Measurements from ENCODE around the gene SH3PXD2B.

SH3PXD2B gene

DNA sequence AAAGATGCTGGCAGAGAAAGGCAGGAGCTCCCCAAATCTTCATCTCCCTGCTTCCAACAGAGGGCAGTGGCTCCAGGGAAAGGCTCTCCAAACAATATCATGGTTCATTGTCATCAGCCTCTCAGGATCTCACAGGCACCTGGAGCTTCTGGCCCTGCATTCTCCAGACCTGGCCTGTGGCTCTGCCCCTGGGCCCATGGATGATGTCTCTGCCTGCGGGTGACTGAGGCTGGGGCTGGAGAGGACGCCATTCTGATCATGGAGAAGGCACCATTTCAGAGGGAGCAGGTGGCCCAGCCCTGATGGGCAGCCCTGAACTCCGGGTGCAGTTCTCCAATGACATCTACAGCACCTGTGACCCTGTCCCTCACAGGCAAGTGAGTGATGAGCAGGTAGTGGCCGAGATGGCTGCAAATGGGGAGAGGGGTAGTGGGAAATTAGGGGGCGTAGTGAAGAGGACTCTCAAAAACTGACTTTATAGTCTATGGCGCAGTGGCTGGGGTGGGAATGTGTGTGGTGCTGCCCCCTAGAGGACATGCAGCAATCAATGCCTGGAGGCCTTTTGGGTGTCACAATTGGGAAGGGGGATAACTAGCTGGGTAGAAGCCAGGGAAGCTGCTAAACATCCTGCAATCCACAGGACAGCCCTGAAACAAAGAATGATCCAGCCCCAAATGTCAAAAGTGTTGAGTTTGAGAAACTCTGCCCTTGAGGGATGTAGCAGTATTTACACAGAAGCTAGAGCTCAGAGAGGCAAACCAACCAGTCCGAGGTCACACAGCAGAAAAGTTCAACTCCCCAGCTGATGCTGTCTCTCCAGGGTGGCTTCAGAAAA is 3.2 kb downstream of the SH3PXD2B start:
- peaks cover 59% of the 10 kb centered on the region for H3K79me2 ChIP-seq (ENCODE audit: control insufficient read depth, insufficient read depth, low read length)
- no peaks in the 10 kb centered on the region for H3K36me3 ChIP-seq (ENCODE audit: control insufficient read depth, insufficient read depth, low read length)
- peaks cover 39% of the 10 kb centered on the region for H3K79me1 ChIP-seq (ENCODE audit: low read length)
- WGBS (ENCODE audit: extremely low coverage, insufficient coverage, low lambda C conversion rate): no CpG with 5 or more reads among the region's 7 CpGs
- no peak overlapping the region for H2BK120ac ChIP-seq (ENCODE audit: low read depth, low read length)
- no peak overlapping the region for H4K5ac ChIP-seq (ENCODE audit: low read length)
- no peak overlapping the region for H3K56ac ChIP-seq (ENCODE audit: low read length)
- no peak overlapping the region for H3K4ac ChIP-seq (ENCODE audit: low read depth, low read length)
- H4K8ac ChIP-seq (ENCODE audit: low read depth, low read length): no peak overlapping the region
- no peak overlapping the region for H2BK5ac ChIP-seq (ENCODE audit: low read length)
- peak; percentile 75 for DNase-seq
- H3K9ac ChIP-seq (ENCODE audit: low read length): no peak overlapping the region
- no peak overlapping the region for H2AK5ac ChIP-seq (ENCODE audit: low read length)
- H3K23ac ChIP-seq (ENCODE audit: low read length): no peak overlapping the region
- H3K18ac ChIP-seq (ENCODE audit: low read length): no peak overlapping the region
- no peak overlapping the region for H3K4me2 ChIP-seq (ENCODE audit: low read length)
- no peaks in the 10 kb centered on the region for H3K27me3 ChIP-seq (ENCODE audit: insufficient read depth, low read length, poor library complexity)
- peaks cover 7% of the 10 kb centered on the region for H3K4me1 ChIP-seq (ENCODE audit: control insufficient read depth, low read depth, low read length)
- H3K4me3 ChIP-seq (ENCODE audit: low read length): no peak overlapping the region
- H3K27ac ChIP-seq (ENCODE audit: low read depth, low read length): no peak overlapping the region
- H2BK15ac ChIP-seq (replicated peaks; ENCODE audit: low read depth): no peak overlapping the region

DNA sequence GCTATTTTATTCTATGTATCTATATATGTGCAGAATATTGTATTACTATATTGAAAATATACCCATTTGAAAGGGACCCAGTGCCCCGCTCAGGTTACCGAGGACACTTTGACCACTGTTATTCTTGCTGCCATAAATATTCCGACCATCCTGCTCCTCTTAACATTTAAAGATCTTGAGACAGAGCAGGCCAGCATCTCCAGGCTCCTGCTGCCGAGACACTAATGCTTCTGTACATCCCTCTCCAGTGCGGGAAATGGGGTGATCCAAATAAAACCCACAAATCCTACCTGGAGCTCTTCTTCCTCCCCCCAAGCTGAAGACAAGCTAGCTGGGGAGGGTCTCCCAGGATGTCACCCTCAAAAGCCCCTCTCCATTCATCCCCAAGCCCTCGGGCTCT is 3.9 kb downstream of the SH3PXD2B start:
- no peak overlapping the region for H2AK5ac ChIP-seq (ENCODE audit: low read length)
- no peak overlapping the region for H3K56ac ChIP-seq (ENCODE audit: low read length)
- H2BK5ac ChIP-seq (ENCODE audit: low read length): no peak overlapping the region
- H3K18ac ChIP-seq (ENCODE audit: low read length): no peak overlapping the region
- H2BK15ac ChIP-seq (replicated peaks; ENCODE audit: low read depth): no peak overlapping the region
- no peak overlapping the region for H4K5ac ChIP-seq (ENCODE audit: low read length)
- H3K9ac ChIP-seq (ENCODE audit: low read length): no peak overlapping the region
- H2BK120ac ChIP-seq (ENCODE audit: low read depth, low read length): no peak overlapping the region
- H3K79me2 ChIP-seq (ENCODE audit: control insufficient read depth, insufficient read depth, low read length): peaks cover 65% of the 10 kb centered on the region
- no peak overlapping the region for H3K4me2 ChIP-seq (ENCODE audit: low read length)
- no peak overlapping the region for H3K4ac ChIP-seq (ENCODE audit: low read depth, low read length)
- peaks cover 45% of the 10 kb centered on the region for H3K79me1 ChIP-seq (ENCODE audit: low read length)
- no peak for DNase-seq
- no peak overlapping the region for H3K23ac ChIP-seq (ENCODE audit: low read length)
- H3K4me3 ChIP-seq (ENCODE audit: low read length): no peak overlapping the region
- no peak overlapping the region for H3K27ac ChIP-seq (ENCODE audit: low read depth, low read length)
- no peak overlapping the region for H4K8ac ChIP-seq (ENCODE audit: low read depth, low read length)
- H3K27me3 ChIP-seq (ENCODE audit: insufficient read depth, low read length, poor library complexity): no peaks in the 10 kb centered on the region
- H3K4me1 ChIP-seq (ENCODE audit: control insufficient read depth, low read depth, low read length): peaks cover 6% of the 10 kb centered on the region
- H3K36me3 ChIP-seq (ENCODE audit: control insufficient read depth, insufficient read depth, low read length): no peaks in the 10 kb centered on the region
- WGBS (ENCODE audit: extremely low coverage, insufficient coverage, low lambda C conversion rate): no CpG with 5 or more reads among the region's 6 CpGs

DNA sequence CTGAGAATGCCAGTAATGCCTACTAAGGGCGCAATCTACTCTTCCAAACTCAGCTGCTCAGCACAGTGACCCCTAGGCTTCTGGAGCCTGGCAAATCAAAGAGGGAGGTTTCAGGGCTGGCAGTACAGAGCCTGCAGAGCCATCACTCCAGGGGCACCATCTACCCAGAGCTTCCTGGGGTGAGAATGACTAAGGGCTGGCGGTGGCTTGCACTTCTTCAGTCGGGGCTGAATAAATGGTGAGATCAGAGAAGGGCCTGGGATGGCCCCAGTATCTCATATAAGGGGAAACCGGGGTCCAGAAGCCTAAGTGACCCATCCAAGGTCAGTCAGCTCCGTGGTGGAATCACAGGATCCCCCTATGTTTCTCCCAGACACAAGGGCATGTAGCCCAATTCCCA is 5.3 kb downstream of the SH3PXD2B start:
- no peaks in the 10 kb centered on the region for H3K36me3 ChIP-seq (ENCODE audit: control insufficient read depth, insufficient read depth, low read length)

DNA sequence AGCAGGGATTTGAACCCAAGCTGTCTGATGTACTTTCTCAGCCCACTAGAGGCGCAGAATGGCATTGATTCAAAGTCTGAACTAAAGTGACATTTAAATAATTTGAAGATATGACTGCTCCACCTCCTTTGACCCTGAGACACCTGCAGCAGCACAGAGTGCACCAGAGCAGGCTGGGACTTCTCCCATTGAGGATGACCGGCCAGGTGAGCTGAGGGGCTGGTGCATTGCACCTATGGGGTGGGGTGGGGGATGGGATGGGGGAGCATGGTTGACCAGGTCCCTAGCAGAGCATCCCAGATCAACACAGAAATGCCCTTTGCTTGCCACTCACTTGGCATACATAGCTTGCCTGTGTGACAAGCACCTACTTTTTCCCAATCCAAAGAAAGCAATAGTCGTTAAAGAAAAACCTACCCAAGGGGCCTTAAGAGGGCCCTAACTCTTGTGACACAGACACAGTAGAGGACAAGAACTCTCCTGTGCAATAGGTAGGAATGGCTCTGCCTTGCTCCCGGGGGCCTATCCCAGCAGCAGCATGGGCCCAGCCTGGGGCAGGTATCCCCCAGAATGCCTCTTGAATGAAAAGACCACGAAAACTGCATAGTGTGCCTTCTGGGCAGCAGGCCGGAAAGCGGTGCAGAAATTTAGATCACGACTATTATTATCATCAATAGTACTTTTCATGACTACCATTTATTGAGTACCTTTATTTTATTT is 6.5 kb downstream of the SH3PXD2B start:
- H2BK15ac ChIP-seq (replicated peaks; ENCODE audit: low read depth): no peak overlapping the region
- no peak for DNase-seq
- no peak overlapping the region for H2BK120ac ChIP-seq (ENCODE audit: low read depth, low read length)
- no peaks in the 10 kb centered on the region for H3K4me1 ChIP-seq (ENCODE audit: control insufficient read depth, low read depth, low read length)
- H4K5ac ChIP-seq (ENCODE audit: low read length): no peak overlapping the region
- H3K79me2 ChIP-seq (ENCODE audit: control insufficient read depth, insufficient read depth, low read length): peaks cover 69% of the 10 kb centered on the region
- no peak overlapping the region for H3K27ac ChIP-seq (ENCODE audit: low read depth, low read length)
- no peak overlapping the region for H2AK5ac ChIP-seq (ENCODE audit: low read length)
- WGBS (ENCODE audit: extremely low coverage, insufficient coverage, low lambda C conversion rate): no CpG with 5 or more reads among the region's 8 CpGs
- H3K56ac ChIP-seq (ENCODE audit: low read length): no peak overlapping the region
- H2BK5ac ChIP-seq (ENCODE audit: low read length): no peak overlapping the region
- no peaks in the 10 kb centered on the region for H3K27me3 ChIP-seq (ENCODE audit: insufficient read depth, low read length, poor library complexity)
- H3K4me3 ChIP-seq (ENCODE audit: low read length): no peak overlapping the region
- no peak overlapping the region for H3K23ac ChIP-seq (ENCODE audit: low read length)
- H3K18ac ChIP-seq (ENCODE audit: low read length): no peak overlapping the region
- H3K9ac ChIP-seq (ENCODE audit: low read length): no peak overlapping the region
- peaks cover 54% of the 10 kb centered on the region for H3K79me1 ChIP-seq (ENCODE audit: low read length)
- no peak overlapping the region for H3K4ac ChIP-seq (ENCODE audit: low read depth, low read length)
- no peak overlapping the region for H3K4me2 ChIP-seq (ENCODE audit: low read length)
- no peak overlapping the region for H4K8ac ChIP-seq (ENCODE audit: low read depth, low read length)
- H3K36me3 ChIP-seq (ENCODE audit: control insufficient read depth, insufficient read depth, low read length): no peaks in the 10 kb centered on the region

More for the DNA sequence above, 5.3 kb downstream of the SH3PXD2B start:
- H2BK15ac ChIP-seq (replicated peaks; ENCODE audit: low read depth): no peak overlapping the region
- no peaks in the 10 kb centered on the region for H3K4me1 ChIP-seq (ENCODE audit: control insufficient read depth, low read depth, low read length)
- no peaks in the 10 kb centered on the region for H3K27me3 ChIP-seq (ENCODE audit: insufficient read depth, low read length, poor library complexity)
- no peak overlapping the region for H2BK5ac ChIP-seq (ENCODE audit: low read length)
- peaks cover 71% of the 10 kb centered on the region for H3K79me2 ChIP-seq (ENCODE audit: control insufficient read depth, insufficient read depth, low read length)
- H3K4me3 ChIP-seq (ENCODE audit: low read length): no peak overlapping the region
- H2BK120ac ChIP-seq (ENCODE audit: low read depth, low read length): no peak overlapping the region
- H3K18ac ChIP-seq (ENCODE audit: low read length): no peak overlapping the region
- no peak overlapping the region for H2AK5ac ChIP-seq (ENCODE audit: low read length)
- no peak overlapping the region for H3K4me2 ChIP-seq (ENCODE audit: low read length)
- no peak overlapping the region for H4K5ac ChIP-seq (ENCODE audit: low read length)
- no peak overlapping the region for H4K8ac ChIP-seq (ENCODE audit: low read depth, low read length)
- H3K4ac ChIP-seq (ENCODE audit: low read depth, low read length): no peak overlapping the region
- H3K79me1 ChIP-seq (ENCODE audit: low read length): peaks cover 50% of the 10 kb centered on the region
- H3K27ac ChIP-seq (ENCODE audit: low read depth, low read length): no peak overlapping the region
- no peak overlapping the region for H3K56ac ChIP-seq (ENCODE audit: low read length)
- H3K9ac ChIP-seq (ENCODE audit: low read length): no peak overlapping the region
- no CpG with 5 or more reads among the region's 5 CpGs for WGBS (ENCODE audit: extremely low coverage, insufficient coverage, low lambda C conversion rate)
- no peak for DNase-seq
- no peak overlapping the region for H3K23ac ChIP-seq (ENCODE audit: low read length)

DNA sequence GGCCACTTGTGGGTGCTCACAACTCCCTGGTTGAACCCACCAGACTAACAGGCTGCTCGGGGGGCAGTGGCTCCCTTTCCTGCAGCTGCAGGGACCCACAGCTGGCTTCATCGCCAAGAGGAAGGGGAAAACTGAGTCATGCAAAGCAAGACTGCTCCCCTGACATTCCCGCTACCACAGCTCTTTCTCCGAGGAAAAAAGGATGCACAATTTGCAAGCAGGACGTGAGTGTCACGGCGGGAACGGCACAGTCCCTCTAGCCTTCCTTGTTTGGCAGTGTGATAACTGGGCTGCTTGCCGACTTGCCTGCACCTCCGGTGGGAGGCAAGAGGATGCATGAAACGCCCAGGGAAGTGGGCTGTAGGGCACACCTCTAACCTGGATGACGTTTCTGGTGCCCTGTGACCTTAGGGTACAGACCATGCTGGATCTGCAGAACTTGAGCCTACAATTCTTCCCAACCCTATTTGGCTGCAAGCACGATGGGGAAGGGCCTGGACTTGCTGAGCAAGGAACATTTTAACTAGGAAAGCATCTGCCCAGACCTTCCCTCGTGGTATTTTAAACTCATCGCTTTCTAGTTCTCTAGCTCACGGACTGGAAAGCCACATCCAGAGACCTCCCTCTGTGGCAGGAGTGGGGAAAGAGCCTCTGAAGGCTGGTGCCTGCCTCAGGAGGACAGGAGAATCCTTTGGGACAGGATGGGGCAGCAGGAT is 7.8 kb downstream of the SH3PXD2B start:
- H2AK5ac ChIP-seq (ENCODE audit: low read length): no peak overlapping the region
- peaks cover 55% of the 10 kb centered on the region for H3K79me1 ChIP-seq (ENCODE audit: low read length)
- H3K27me3 ChIP-seq (ENCODE audit: insufficient read depth, low read length, poor library complexity): no peaks in the 10 kb centered on the region
- H3K4me1 ChIP-seq (ENCODE audit: control insufficient read depth, low read depth, low read length): no peaks in the 10 kb centered on the region
- H3K36me3 ChIP-seq (ENCODE audit: control insufficient read depth, insufficient read depth, low read length): no peaks in the 10 kb centered on the region
- H3K4me2 ChIP-seq (ENCODE audit: low read length): no peak overlapping the region
- no peak overlapping the region for H3K27ac ChIP-seq (ENCODE audit: low read depth, low read length)
- no peak overlapping the region for H3K18ac ChIP-seq (ENCODE audit: low read length)
- H2BK15ac ChIP-seq (replicated peaks; ENCODE audit: low read depth): no peak overlapping the region
- H2BK120ac ChIP-seq (ENCODE audit: low read depth, low read length): no peak overlapping the region
- H4K5ac ChIP-seq (ENCODE audit: low read length): no peak overlapping the region
- H3K4ac ChIP-seq (ENCODE audit: low read depth, low read length): no peak overlapping the region
- no peak overlapping the region for H2BK5ac ChIP-seq (ENCODE audit: low read length)
- H3K79me2 ChIP-seq (ENCODE audit: control insufficient read depth, insufficient read depth, low read length): peaks cover 58% of the 10 kb centered on the region
- WGBS (ENCODE audit: extremely low coverage, insufficient coverage, low lambda C conversion rate): no CpG with 5 or more reads among the region's 16 CpGs
- H3K23ac ChIP-seq (ENCODE audit: low read length): no peak overlapping the region
- H3K4me3 ChIP-seq (ENCODE audit: low read length): no peak overlapping the region
- H3K9ac ChIP-seq (ENCODE audit: low read length): no peak overlapping the region
- DNase-seq: no peak
- H3K56ac ChIP-seq (ENCODE audit: low read length): no peak overlapping the region
- H4K8ac ChIP-seq (ENCODE audit: low read depth, low read length): no peak overlapping the region
